Esophagus muscularis mucosa (tissue), 4 donors: ENCODE data around the gene HSD17B1. TPM values are rescaled to one million over a fixed set of nuclear protein-coding genes. Genes with fewer than 3 reads are reported as not detected.

ENCODE experiments used
- DNase-seq: peaks from one replicate; pipeline ENCODE4 v3.0.0-alpha.2; 2017; ENCODE audit errors: extremely low spot score
- H3K27ac ChIP-seq, 4 donors: fragments of 200-600 bp; sonication (generic); replicated peaks in 1 of 4; 1 replicate in 3 of 4; 2 replicates in 1 of 4; pipeline ENCODE4 v1.5.1; 2016 to 2019; ENCODE audit warnings: mild to moderate bottlenecking in 1 of 4
- H3K27me3 ChIP-seq, 4 donors: fragments of 200-600 bp; sonication (generic); one replicate each; pipeline versions ENCODE4 v1.5.1 to v1.6.0; 2016 to 2019
- H3K36me3 ChIP-seq, 4 donors: fragments of 200-600 bp; sonication (generic); one replicate each; pipeline ENCODE4 v1.5.1; 2016 to 2019
- H3K4me1 ChIP-seq, 4 donors: fragments of 200-600 bp; sonication (generic); one replicate each; pipeline ENCODE4 v1.5.1; 2016 to 2019
- H3K4me3 ChIP-seq, 4 donors: fragments of 200-600 bp; sonication (generic); 1 replicate in 2 of 4; 2 replicates in 2 of 4; pipeline ENCODE4 v1.5.1; 2016 to 2019; ENCODE audit warnings: mild to moderate bottlenecking in 4 of 4, moderate library complexity in 1 of 4
- H3K9me3 ChIP-seq, 4 donors: fragments of 200-600 bp; sonication (generic); 1 replicate in 3 of 4; 2 replicates in 1 of 4; pipeline ENCODE4 v1.5.1; 2016 to 2019
- CTCF ChIP-seq, 3 experiments: fragments of 200-600 bp in 2 of 3; fragments of 450-650 bp in 1 of 3; sonication (generic) in 2 of 3; IDR thresholded peaks; one replicate each; pipeline ENCODE4 v1.5.1; 2017 to 2019; ENCODE audit warnings: antibody characterized with exemption in 3 of 3, mild to moderate bottlenecking in 2 of 3, moderate library complexity in 1 of 3
- EP300 ChIP-seq: sonication (generic); formaldehyde crosslinking; IDR thresholded peaks from one replicate; pipeline ENCODE4 v1.6.1; 2017; ENCODE audit warnings: antibody characterized with exemption
- POLR2A ChIP-seq: fragments of 450-650 bp; IDR thresholded peaks from one replicate; pipeline ENCODE4 v1.6.1; 2017; ENCODE audit warnings: antibody characterized with exemption, moderate library complexity, mild to moderate bottlenecking, low read depth
- POLR2AphosphoS5 ChIP-seq, 2 donors: sonication (generic); formaldehyde crosslinking; IDR thresholded peaks; one replicate each; pipeline ENCODE4 v1.6.1; 2017; ENCODE audit warnings: antibody characterized with exemption in 2 of 2
- WGBS: methylation state at CpG from one replicate; pipeline ENCODE4 v1.1.5; 2018; 5-methylcytosine and 5-hydroxymethylcytosine counted together
- intact Hi-C: fragments of 100-400 bp; cut with DNase I; formaldehyde crosslinking; loops from one replicate; pipeline ENCODE4 v1.15.1; 2023
- total RNA-seq, 4 donors: library from RNA; depleted of rRNA; stranded (reverse); fragments of >200 nt; gene quantifications; one replicate each; pipeline versions ENCODE4 v1.1.0 to v1.2.1, GENCODE V29; 2016

HSD17B1 gene
- total RNA-seq, 4 donors from 2014 or later = 0.13 to 2.5 (median 0.62) TPM

DNA sequence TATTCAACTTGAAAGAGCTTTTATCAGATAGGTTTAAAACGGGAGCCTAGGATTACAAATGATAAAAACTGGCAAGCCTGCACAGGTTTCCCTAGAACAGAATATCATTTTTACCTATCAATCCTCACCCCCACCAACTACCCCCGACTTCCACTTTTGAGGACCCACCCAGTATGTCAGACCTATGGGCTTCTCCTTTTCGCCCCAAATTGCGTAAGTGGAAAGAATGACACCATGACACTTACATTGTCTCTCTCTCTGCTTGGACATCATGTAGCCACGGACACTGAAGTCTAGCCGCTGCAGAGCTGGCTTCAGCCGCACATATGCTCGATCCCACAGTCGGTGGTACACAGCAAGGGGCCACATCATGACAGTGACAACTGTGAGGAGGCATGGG lies 32.2 kb downstream of the HSD17B1 start:
- no peak overlapping the region for H3K27ac ChIP-seq
- H3K27me3 ChIP-seq = no peaks in the 10 kb centered on the region
- H3K4me3 ChIP-seq = no peak overlapping the region
- 88% methylated on average over 9 of the region's 9 CpGs for WGBS
- TF ChIP-seq EP300 = no peak
- TF ChIP-seq CTCF (IDR thresholded peaks at IDR 0.05) = no peak
- no peak for TF ChIP-seq POLR2A
- TF ChIP-seq POLR2AphosphoS5 (IDR thresholded peaks at IDR 0.05) = no peak
- H3K36me3 ChIP-seq = peaks cover 64 to 99% (median 95%) of the 10 kb centered on the region in 4 donors
- peaks cover 13 to 28% (median 24%) of the 10 kb centered on the region in 4 donors for H3K4me1 ChIP-seq
- no peak for DNase-seq
- no peaks in the 10 kb centered on the region for H3K9me3 ChIP-seq
- intact Hi-C loops = no loop called here

- 69% methylated on average over 1 of the region's 1 CpG for WGBS
- no peaks in the 10 kb centered on the region for H3K27me3 ChIP-seq
- DNase-seq = no peak
- H3K36me3 ChIP-seq = peaks cover 64 to 99% (median 95%) of the 10 kb centered on the region in 4 donors
- H3K4me3 ChIP-seq = no peak overlapping the region
- intact Hi-C loops = no loop called here
- no peak for TF ChIP-seq POLR2AphosphoS5 (IDR thresholded peaks at IDR 0.05)
- TF ChIP-seq CTCF (IDR thresholded peaks at IDR 0.05) = no peak
- no peak for TF ChIP-seq EP300
- H3K4me1 ChIP-seq = peaks cover 13 to 28% (median 24%) of the 10 kb centered on the region in 4 donors
- H3K9me3 ChIP-seq = no peaks in the 10 kb centered on the region
- H3K27ac ChIP-seq = no peak overlapping the region
Observed at GRCh38 chr17:42585353-42585752, 32.6 kb downstream of the HSD17B1 start.

GRCh38 chr17:42586514-42587230 lies 33.9 kb downstream of the HSD17B1 start:
- 79% methylated on average over 7 of the region's 7 CpGs for WGBS
- no peak for TF ChIP-seq POLR2A
- TF ChIP-seq POLR2AphosphoS5 (IDR thresholded peaks at IDR 0.05) = no peak
- no peak for TF ChIP-seq EP300
- no peak for TF ChIP-seq CTCF (IDR thresholded peaks at IDR 0.05)
- DNase-seq = no peak
- Histone ChIP-seq H3K4me3 (no peak overlapping the region), H3K4me1 (peaks cover 13 to 31% (median 24%) of the 10 kb centered on the region in 4 donors), H3K27ac (peak overlapping the region; percentile 9 to 57 (median 24)), H3K36me3 (peaks cover 67 to 100% (median 95%) of the 10 kb centered on the region in 4 donors), H3K27me3 (no peaks in the 10 kb centered on the region), H3K9me3 (no peaks in the 10 kb centered on the region)
- intact Hi-C loops = no loop called here

GRCh38 chr17:42590886-42591285 lies 38.2 kb downstream of the HSD17B1 start:
- no peak for DNase-seq
- no peak for TF ChIP-seq EP300
- TF ChIP-seq POLR2AphosphoS5 (IDR thresholded peaks at IDR 0.05) = no peak
- TF ChIP-seq POLR2A = no peak
- no peak for TF ChIP-seq CTCF (IDR thresholded peaks at IDR 0.05)
- Histone ChIP-seq H3K4me3 (no peak overlapping the region), H3K27ac (no peak overlapping the region), H3K36me3 (peaks cover 28 to 73% (median 64%) of the 10 kb centered on the region in 4 donors), H3K27me3 (no peaks in the 10 kb centered on the region), H3K9me3 (no peaks in the 10 kb centered on the region), H3K4me1 (peaks cover 13 to 40% (median 22%) of the 10 kb centered on the region in 4 donors)
- WGBS = 88% methylated on average over 2 of the region's 2 CpGs
- intact Hi-C loops = no loop called here

DNA sequence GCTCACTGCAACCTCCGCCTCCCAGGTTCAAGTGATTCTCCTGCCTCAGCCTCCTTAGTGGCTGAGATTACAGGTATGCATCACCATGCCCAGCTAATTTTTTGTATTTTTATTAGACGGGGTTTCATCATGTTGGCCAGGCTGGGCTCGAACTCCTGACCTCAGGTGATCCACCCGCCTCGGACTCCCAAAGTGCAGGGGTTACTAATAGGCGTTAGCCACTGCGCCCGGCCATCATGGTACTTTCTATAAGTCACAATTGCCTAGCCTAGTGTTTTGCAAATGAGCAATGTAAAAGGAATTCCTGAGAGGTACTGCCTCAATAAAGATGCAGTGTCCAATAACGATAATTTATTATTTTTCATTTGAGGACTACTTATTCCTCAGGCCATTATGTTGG lies 38.7 kb downstream of the HSD17B1 start:
- TF ChIP-seq CTCF (IDR thresholded peaks at IDR 0.05) (no peak), POLR2A (no peak), POLR2AphosphoS5 (IDR thresholded peaks at IDR 0.05) (no peak), EP300 (no peak)
- Histone ChIP-seq H3K9me3 (no peaks in the 10 kb centered on the region), H3K27ac (no peak overlapping the region), H3K4me3 (no peak overlapping the region), H3K4me1 (peaks cover 13 to 37% (median 22%) of the 10 kb centered on the region in 4 donors), H3K27me3 (no peaks in the 10 kb centered on the region), H3K36me3 (peaks cover 26 to 68% (median 61%) of the 10 kb centered on the region in 4 donors)
- no peak for DNase-seq
- intact Hi-C loops = no loop called here
- 91% methylated on average over 9 of the region's 9 CpGs for WGBS
